ENCODE measurements around the gene FAM171A1. TPM values are rescaled to one million over a fixed set of nuclear protein-coding genes. Genes with fewer than 3 reads are reported as not detected.
"Not testable (repeated sequence)": the region's sequence is repeated elsewhere in the genome, so short reads cannot be mapped to it uniquely, and the experiment has no call there.

The FAM171A1 gene
- total RNA-seq, 1 donor, result 25.0 TPM

- Histone ChIP-seq H3K4me3 (ENCODE audit: insufficient read depth, low read length) (no peak overlapping the region), H3K79me2 (ENCODE audit: insufficient read depth, low read length) (no peaks in the 10 kb centered on the region), H3K27me3 (ENCODE audit: insufficient read depth, low read length) (peaks cover 12% of the 10 kb centered on the region), H3K4me2 (ENCODE audit: insufficient read depth, low read length) (no peak overlapping the region), H3K4me1 (ENCODE audit: insufficient read depth, low read length) (no peaks in the 10 kb centered on the region), H2AFZ (ENCODE audit: low read length) (no peak overlapping the region), H4K20me1 (ENCODE audit: insufficient read depth, low read length) (no peaks in the 10 kb centered on the region), H3K27ac (ENCODE audit: low read depth, low read length) (no peak overlapping the region), H3K36me3 (ENCODE audit: insufficient read depth, low read length) (no peaks in the 10 kb centered on the region), H3K9me3 (ENCODE audit: low read depth, low read length) (no peaks in the 10 kb centered on the region)
- DNase-seq (ENCODE audit: insufficient read length, low spot score, missing footprints), result no peak
- TF ChIP-seq, protein P1, sequence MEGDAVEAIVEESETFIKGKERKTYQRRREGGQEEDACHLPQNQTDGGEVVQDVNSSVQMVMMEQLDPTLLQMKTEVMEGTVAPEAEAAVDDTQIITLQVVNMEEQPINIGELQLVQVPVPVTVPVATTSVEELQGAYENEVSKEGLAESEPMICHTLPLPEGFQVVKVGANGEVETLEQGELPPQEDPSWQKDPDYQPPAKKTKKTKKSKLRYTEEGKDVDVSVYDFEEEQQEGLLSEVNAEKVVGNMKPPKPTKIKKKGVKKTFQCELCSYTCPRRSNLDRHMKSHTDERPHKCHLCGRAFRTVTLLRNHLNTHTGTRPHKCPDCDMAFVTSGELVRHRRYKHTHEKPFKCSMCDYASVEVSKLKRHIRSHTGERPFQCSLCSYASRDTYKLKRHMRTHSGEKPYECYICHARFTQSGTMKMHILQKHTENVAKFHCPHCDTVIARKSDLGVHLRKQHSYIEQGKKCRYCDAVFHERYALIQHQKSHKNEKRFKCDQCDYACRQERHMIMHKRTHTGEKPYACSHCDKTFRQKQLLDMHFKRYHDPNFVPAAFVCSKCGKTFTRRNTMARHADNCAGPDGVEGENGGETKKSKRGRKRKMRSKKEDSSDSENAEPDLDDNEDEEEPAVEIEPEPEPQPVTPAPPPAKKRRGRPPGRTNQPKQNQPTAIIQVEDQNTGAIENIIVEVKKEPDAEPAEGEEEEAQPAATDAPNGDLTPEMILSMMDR (IDR thresholded peaks at IDR 0.05; ENCODE audit: extremely low read depth, low read depth, low read length), result no peak
These were observed 39.9 kb upstream of the FAM171A1 start for GRCh38 chr10:15411010-15411409.

GRCh38 chr10:15409350-15409749, 38.3 kb upstream of the FAM171A1 start:
- H3K4me2 ChIP-seq (ENCODE audit: insufficient read depth, low read length); H3K4me3 ChIP-seq (ENCODE audit: insufficient read depth, low read length); H3K79me2 ChIP-seq (ENCODE audit: insufficient read depth, low read length); H3K4me1 ChIP-seq (ENCODE audit: insufficient read depth, low read length); H4K20me1 ChIP-seq (ENCODE audit: insufficient read depth, low read length); DNase-seq (ENCODE audit: insufficient read length, low spot score, missing footprints); H3K36me3 ChIP-seq (ENCODE audit: insufficient read depth, low read length); H2AFZ ChIP-seq (ENCODE audit: low read length); H3K27ac ChIP-seq (ENCODE audit: low read depth, low read length); H3K9me3 ChIP-seq (ENCODE audit: low read depth, low read length): not testable (repeated sequence)
- peaks cover 17% of the 10 kb centered on the region for H3K27me3 ChIP-seq (ENCODE audit: insufficient read depth, low read length)

DNA sequence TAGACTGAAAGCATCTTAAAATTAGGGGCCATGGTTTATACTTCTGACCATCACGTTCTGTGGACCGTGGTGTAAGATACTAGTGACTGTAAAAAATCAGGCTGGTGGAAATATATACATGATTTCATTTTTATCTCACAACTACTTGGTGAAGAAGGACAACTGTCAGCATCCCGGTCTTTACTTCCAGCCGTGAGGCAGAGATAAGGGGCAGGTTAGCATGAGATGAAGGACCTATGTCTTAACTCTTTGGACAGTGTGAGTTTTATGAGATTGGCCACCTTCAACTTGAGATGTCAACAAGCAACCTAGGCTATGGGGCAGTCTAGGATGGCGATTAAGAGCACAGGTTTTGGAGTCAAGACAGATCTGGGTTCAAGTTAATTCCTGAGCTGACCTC, 37.5 kb upstream of the FAM171A1 start:
- Histone ChIP-seq H3K4me1 (ENCODE audit: insufficient read depth, low read length) (no peaks in the 10 kb centered on the region), H2AFZ (ENCODE audit: low read length) (no peak overlapping the region), H3K27ac (ENCODE audit: low read depth, low read length) (no peak overlapping the region), H3K9me3 (ENCODE audit: low read depth, low read length) (no peaks in the 10 kb centered on the region), H3K27me3 (ENCODE audit: insufficient read depth, low read length) (peaks cover 17% of the 10 kb centered on the region), H3K79me2 (ENCODE audit: insufficient read depth, low read length) (no peaks in the 10 kb centered on the region), H4K20me1 (ENCODE audit: insufficient read depth, low read length) (no peaks in the 10 kb centered on the region), H3K4me2 (ENCODE audit: insufficient read depth, low read length) (no peak overlapping the region), H3K36me3 (ENCODE audit: insufficient read depth, low read length) (no peaks in the 10 kb centered on the region), H3K4me3 (ENCODE audit: insufficient read depth, low read length) (no peak overlapping the region)
- TF ChIP-seq, protein P1 (IDR thresholded peaks at IDR 0.05; ENCODE audit: extremely low read depth, low read depth, low read length), result no peak
- no peak for DNase-seq (ENCODE audit: insufficient read length, low spot score, missing footprints)

DNA sequence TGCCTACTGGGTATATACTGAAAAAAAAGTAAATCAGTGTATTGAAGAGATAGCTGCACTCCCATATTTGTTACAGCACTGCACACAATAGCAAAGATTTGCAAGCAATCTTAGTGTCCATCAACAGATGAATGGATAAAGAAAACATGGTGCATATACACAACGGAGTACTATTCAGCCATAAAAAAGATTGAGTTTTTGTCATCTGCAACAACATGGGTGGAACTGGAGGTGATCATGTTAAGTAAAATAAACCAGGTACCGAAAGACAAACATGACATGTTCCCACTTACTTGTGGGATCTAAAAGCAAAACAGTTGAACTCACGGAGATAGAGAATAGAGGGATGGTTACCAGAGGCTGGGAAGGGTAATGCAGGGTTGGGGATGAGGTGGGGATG, 34.2 kb upstream of the FAM171A1 start:
- Histone ChIP-seq H3K4me3 (ENCODE audit: insufficient read depth, low read length) (no peak overlapping the region), H3K4me2 (ENCODE audit: insufficient read depth, low read length) (no peak overlapping the region), H3K4me1 (ENCODE audit: insufficient read depth, low read length) (no peaks in the 10 kb centered on the region), H4K20me1 (ENCODE audit: insufficient read depth, low read length) (no peaks in the 10 kb centered on the region), H3K79me2 (ENCODE audit: insufficient read depth, low read length) (no peaks in the 10 kb centered on the region), H3K27ac (ENCODE audit: low read depth, low read length) (no peak overlapping the region), H3K27me3 (ENCODE audit: insufficient read depth, low read length) (peaks cover 11% of the 10 kb centered on the region), H2AFZ (ENCODE audit: low read length) (no peak overlapping the region), H3K9me3 (ENCODE audit: low read depth, low read length) (no peaks in the 10 kb centered on the region), H3K36me3 (ENCODE audit: insufficient read depth, low read length) (no peaks in the 10 kb centered on the region)
- TF ChIP-seq, protein P1 (IDR thresholded peaks at IDR 0.05; ENCODE audit: extremely low read depth, low read depth, low read length), result no peak
- no peak for DNase-seq (ENCODE audit: insufficient read length, low spot score, missing footprints)

Data from osteoblast (primary cell).